ENCODE data around the gene EXOC5. TPM values are rescaled to one million over a fixed set of nuclear protein-coding genes. Genes with fewer than 3 reads are reported as not detected.
"Not testable (repeated sequence)": the region's sequence is repeated elsewhere in the genome, so short reads cannot be mapped to it uniquely, and the experiment has no call there.

Gene EXOC5
- total RNA-seq, 2 experiments from 2014 or later = 56.9 to 61.7 TPM

DNA sequence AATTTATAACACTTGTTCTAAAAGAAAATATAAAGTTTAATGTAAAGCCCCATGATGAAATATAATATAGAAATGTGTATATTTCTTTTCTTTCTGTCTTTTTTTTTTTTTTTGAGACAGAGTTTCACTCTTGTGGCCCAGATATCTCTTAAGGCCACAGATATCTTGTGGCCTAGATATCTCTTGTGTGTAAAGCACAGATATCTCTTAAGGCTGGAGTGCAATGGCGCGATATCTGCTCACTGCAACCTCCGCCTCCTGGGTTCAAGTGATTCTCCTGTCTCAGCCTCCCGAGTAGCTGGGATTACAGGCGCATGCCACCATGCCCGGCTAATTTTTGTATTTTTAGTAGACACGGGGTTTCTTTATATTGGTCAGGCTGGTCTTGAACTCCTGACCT lies 28.6 kb downstream of the EXOC5 start:
- POLR2A ChIA-PET, H3K36me3 Mint-ChIP-seq: not testable (repeated sequence)

DNA sequence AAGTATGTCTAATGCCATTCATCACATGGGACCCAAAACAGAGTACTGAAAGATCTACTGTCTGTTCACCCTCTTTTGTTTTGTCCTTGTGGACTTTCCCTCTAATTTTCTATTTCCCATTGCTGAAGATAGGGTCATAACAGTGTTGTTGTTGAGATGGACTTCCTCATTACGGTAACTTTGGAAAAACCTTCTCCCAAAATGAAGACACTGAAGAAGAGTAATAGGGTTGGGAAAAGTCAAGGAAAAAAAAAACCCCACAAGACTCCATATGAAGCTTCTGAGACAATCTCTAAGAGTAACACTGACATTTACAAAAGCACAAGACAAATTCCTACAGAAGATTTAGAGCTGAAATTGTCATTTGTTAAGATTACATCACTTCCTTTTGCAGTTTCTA lies 36.7 kb downstream of the EXOC5 start:
- POLR2A ChIA-PET = no interaction called here
- H3K4me3 Mint-ChIP-seq = no peak overlapping the region
- peaks cover 3% of the 10 kb centered on the region for H3K9me3 Mint-ChIP-seq
- DNase-seq = no peak
- H3K27me3 Mint-ChIP-seq = no peaks in the 10 kb centered on the region
- no peak overlapping the region for H3K27ac Mint-ChIP-seq
- peaks cover 1% of the 10 kb centered on the region for H3K4me1 Mint-ChIP-seq
- peaks cover 23% of the 10 kb centered on the region for H3K36me3 Mint-ChIP-seq
- no peak for ATAC-seq (ENCODE audit: low read depth)

More for the DNA sequence above, 28.6 kb downstream of the EXOC5 start:
- ATAC-seq (ENCODE audit: low read depth); H3K27me3 Mint-ChIP-seq; H3K4me3 Mint-ChIP-seq; H3K4me1 Mint-ChIP-seq; H3K9me3 Mint-ChIP-seq; H3K27ac Mint-ChIP-seq; DNase-seq: not testable (repeated sequence)

DNA sequence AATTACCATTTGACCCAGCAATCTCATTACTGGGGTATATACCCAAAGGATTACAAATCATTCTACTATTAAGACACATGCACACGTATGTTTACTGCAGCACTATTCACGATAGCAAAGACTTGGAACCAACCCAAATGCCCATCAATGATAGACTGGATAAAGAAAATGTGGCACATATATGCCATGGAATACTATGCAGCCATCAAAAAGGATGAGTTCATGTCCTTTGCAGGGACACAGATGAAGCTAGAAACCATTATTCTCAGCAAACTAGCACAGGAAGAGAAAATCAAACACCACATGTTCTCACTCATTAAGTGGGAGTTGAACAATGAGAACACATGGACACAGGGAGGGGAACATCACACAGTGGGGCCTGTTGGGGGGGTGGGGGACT lies 40.4 kb downstream of the EXOC5 start:
- H3K27ac Mint-ChIP-seq; DNase-seq; H3K4me1 Mint-ChIP-seq; H3K27me3 Mint-ChIP-seq; H3K4me3 Mint-ChIP-seq; POLR2A ChIA-PET; H3K9me3 Mint-ChIP-seq; ATAC-seq (ENCODE audit: low read depth): not testable (repeated sequence)
- H3K36me3 Mint-ChIP-seq = peaks cover 25% of the 10 kb centered on the region

DNA sequence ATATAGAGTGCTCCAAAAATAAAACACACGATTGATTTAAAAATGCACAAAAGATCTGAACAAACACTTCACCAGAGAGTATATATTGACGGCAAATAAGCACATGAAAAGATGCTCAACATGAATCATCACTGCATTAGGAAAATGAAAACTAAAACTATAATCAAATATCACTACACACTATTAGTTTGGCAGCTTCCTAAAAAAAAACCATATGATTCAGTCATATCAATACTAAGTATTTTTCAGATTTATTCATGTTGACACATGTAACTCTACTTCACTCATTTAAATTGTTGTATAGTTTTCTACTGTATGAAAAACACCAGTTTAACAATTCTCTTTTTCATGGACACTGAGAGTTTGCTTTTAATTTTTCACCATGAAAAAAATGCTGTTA lies 41.6 kb downstream of the EXOC5 start:
- DNase-seq = no peak
- POLR2A ChIA-PET = no interaction called here
- Mint-ChIP-seq H3K4me1 (no peaks in the 10 kb centered on the region), H3K9me3 (peaks cover 3% of the 10 kb centered on the region), H3K36me3 (peaks cover 25% of the 10 kb centered on the region), H3K27me3 (no peaks in the 10 kb centered on the region), H3K27ac (no peak overlapping the region), H3K4me3 (no peak overlapping the region)
- no peak for ATAC-seq (ENCODE audit: low read depth)

DNA sequence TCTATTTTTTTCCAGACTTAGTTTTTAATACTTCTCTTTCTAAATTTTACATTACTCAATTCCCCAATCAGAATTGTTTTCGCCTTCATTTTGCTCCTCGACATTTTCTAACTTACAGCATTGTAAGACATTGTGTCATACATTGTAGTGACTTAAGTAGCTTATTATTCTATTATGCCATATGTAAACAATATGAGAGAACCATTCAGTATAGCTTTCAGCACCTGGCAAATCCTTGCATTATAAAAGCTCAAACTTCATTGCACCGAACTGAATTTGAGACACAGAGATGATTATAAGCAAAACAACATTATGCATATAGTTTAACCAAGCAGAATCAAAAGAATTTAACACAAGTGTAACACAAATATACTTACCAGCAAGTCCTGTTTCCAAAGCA lies 46.8 kb downstream of the EXOC5 start:
- Mint-ChIP-seq H3K27me3 (no peaks in the 10 kb centered on the region), H3K9me3 (no peaks in the 10 kb centered on the region), H3K36me3 (peaks cover 18% of the 10 kb centered on the region), H3K27ac (no peak overlapping the region), H3K4me3 (no peak overlapping the region), H3K4me1 (no peaks in the 10 kb centered on the region)
- ATAC-seq (ENCODE audit: low read depth) = no peak
- POLR2A ChIA-PET = no interaction called here
- DNase-seq = no peak

DNA sequence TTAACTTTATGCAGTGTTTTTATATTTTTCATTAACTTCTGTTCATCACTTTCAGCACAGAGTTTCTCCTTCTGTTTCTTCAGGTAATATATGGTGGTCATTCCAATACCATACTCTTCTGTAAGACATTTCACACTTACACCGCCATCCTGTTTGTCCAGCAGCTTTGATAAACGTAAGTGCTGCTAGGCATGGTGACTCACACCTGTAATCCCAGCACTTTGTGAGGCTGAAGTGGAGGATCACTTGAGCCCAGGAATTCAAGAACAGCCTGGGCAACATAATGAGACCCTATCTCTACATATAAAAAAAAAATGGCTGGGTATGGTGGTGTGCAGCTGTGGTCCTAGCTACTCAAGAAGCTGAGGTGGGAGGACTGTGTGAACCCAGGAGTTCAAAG lies 55.8 kb downstream of the EXOC5 start:
- no peak for DNase-seq
- POLR2A ChIA-PET = no interaction called here
- Mint-ChIP-seq H3K4me1 (no peaks in the 10 kb centered on the region), H3K36me3 (peaks cover 33% of the 10 kb centered on the region), H3K9me3 (no peaks in the 10 kb centered on the region), H3K27ac (no peak overlapping the region), H3K27me3 (no peaks in the 10 kb centered on the region), H3K4me3 (no peak overlapping the region)
- ATAC-seq (ENCODE audit: low read depth) = no peak

DNA sequence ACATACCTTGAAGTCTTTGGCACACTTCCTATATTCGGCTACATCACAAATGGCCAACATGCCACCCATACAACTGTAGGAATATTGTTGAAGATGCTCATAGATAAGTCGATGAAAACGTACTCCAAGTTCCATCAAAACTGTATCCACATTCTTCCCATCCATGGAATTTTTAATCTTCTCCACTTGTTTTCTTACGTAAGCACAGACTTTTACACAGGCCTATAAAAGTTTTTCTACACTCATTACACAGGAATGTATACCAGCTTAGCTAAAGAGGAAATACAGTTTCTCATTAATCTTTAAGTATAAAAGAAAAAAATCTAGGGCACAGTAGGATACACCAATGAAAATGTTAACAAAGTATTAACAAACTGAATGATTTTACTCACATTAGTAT lies 59.1 kb downstream of the EXOC5 start:
- H3K27me3 Mint-ChIP-seq = no peaks in the 10 kb centered on the region
- POLR2A ChIA-PET = no interaction called here
- H3K9me3 Mint-ChIP-seq = no peaks in the 10 kb centered on the region
- H3K36me3 Mint-ChIP-seq = peaks cover 19% of the 10 kb centered on the region
- no peak overlapping the region for H3K4me3 Mint-ChIP-seq
- H3K4me1 Mint-ChIP-seq = no peaks in the 10 kb centered on the region
- ATAC-seq (ENCODE audit: low read depth) (no peak), DNase-seq (no peak)
- no peak overlapping the region for H3K27ac Mint-ChIP-seq

DNA sequence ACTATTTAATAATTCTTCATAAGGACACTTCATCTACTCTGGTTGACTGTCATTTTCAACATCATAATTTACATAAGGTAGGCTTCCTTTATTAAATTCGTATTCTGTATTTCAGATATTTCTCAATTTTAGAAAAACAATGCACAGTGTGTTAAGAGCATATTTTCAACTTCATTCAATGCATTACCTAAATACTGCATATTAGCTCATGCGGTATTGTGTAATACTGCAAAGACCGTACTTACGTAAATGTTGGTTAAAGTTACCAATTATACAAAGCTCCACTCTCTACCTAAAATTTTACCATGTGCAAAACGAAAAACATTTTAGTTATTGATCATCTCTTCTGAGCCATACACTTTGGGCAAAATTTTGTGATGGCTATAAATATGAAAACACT lies 62.8 kb downstream of the EXOC5 start:
- Mint-ChIP-seq H3K27ac (no peak overlapping the region), H3K4me3 (no peak overlapping the region), H3K27me3 (no peaks in the 10 kb centered on the region), H3K4me1 (no peaks in the 10 kb centered on the region), H3K9me3 (no peaks in the 10 kb centered on the region), H3K36me3 (peaks cover 6% of the 10 kb centered on the region)
- POLR2A ChIA-PET = no interaction called here
- no peak for ATAC-seq (ENCODE audit: low read depth)
- DNase-seq = no peak

DNA sequence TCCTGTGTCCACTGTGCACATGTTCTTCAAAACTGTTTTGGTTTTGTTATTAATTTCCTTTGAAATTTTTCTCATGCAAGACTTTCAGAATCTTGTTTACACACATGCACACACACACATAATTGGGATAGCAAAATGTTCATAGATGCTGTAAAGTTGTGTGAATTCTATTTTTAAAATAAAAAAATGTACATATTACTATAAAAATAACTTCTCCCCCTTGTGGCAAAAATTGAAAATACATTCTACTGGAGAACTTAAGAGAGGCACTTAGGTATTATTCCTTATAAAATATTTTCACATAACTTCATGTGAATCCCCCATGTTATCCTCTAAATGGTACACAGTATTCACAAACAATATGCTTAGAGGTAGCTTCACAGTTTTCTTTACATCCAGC lies 66.0 kb downstream of the EXOC5 start:
- H3K36me3 Mint-ChIP-seq; H3K4me3 Mint-ChIP-seq; H3K27ac Mint-ChIP-seq; DNase-seq; ATAC-seq (ENCODE audit: low read depth); H3K4me1 Mint-ChIP-seq; H3K9me3 Mint-ChIP-seq; POLR2A ChIA-PET; H3K27me3 Mint-ChIP-seq: not testable (repeated sequence)

DNA sequence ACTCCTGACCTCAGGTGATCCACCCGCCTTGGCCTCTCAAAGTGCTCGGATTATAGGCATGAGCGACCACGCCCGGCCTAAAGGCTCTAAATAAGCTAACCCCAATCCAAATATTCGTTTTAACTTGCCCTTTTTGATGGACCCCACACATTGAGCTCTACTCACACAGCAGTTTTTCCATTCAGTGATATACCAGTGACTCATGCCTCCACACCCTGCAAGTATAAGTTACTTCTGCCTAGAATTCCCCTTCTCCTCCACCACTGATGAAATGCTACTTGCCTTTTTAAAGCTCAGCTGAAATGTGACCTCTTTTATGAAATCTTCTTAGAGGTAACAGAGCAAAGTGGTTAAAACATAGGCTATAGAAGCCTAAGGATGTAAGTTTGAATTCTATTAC lies 68.8 kb downstream of the EXOC5 start:
- POLR2A ChIA-PET = interaction anchor here (0.7 kb wide), 1 partner anchor 565 kb away, joined by 4 read pairs; no protein-coding TSS in a partner anchor
- ATAC-seq (ENCODE audit: low read depth) (no peak), DNase-seq (no peak)
- H3K27ac Mint-ChIP-seq = no peak overlapping the region
- H3K4me3 Mint-ChIP-seq = no peak overlapping the region
- H3K9me3 Mint-ChIP-seq = no peaks in the 10 kb centered on the region
- peaks cover 12% of the 10 kb centered on the region for H3K27me3 Mint-ChIP-seq
- H3K36me3 Mint-ChIP-seq = no peaks in the 10 kb centered on the region
- no peaks in the 10 kb centered on the region for H3K4me1 Mint-ChIP-seq

DNA sequence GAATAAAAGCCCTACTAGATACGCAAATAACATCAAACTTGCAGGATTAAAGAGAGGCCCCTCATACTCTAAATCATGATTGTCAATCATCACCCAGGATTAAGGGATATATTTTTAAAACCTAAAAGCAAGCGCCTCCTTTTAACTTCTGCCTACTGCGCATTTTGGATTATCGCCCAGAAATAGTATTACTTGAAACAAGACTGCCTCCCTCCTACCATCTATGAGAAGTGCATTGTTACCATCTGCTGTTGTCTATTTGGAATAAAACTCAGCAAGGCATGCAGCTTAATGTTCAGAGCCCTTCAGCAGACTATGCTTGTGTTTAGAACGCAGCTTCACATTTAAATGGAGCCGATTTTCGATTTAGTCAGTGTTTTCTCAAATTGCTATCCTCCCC lies 79.6 kb downstream of the EXOC5 start:
- Mint-ChIP-seq H3K4me1 (no peaks in the 10 kb centered on the region), H3K27me3 (peaks cover 35% of the 10 kb centered on the region), H3K27ac (no peak overlapping the region), H3K9me3 (no peaks in the 10 kb centered on the region), H3K36me3 (no peaks in the 10 kb centered on the region), H3K4me3 (no peak overlapping the region)
- POLR2A ChIA-PET = no interaction called here
- ATAC-seq (ENCODE audit: low read depth) (no peak), DNase-seq (no peak)

DNA sequence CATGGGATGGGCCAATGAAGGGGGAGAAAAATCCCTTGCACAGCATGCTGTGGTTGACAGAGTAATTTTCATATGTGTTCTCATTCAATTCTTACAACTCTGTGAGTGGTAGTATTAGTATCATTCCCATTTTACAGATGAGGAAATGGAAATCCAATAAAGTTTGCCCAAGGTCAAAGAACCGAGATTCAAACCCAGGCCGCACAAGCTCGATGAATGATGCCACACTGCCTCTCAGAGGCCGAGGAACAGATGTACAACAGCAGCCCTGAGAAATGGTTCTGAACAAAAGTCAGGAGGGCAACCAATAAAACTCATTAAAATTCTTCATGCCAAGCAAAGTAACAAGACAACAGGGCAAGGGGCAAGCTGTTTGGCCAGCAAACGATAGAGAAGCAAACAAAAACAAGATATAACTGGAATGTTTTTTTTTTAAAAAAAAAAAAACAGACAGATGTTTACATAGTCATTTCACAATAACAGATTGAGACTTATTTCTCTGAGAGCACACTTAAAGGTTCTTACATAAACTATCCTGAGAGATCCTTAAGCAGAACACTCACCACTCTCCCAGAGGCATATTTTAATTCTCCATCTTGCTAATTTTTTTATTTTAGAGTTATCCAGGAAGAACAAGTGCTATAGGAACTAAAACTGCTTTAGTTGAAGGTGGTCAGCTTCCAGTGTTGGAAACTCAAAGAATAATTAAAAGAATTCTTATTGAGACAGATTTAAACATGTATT lies 85.8 kb downstream of the EXOC5 start:
- ATAC-seq (ENCODE audit: low read depth) (no peak), DNase-seq (no peak)
- Mint-ChIP-seq H3K36me3 (no peaks in the 10 kb centered on the region), H3K27ac (no peak overlapping the region), H3K4me1 (no peaks in the 10 kb centered on the region), H3K27me3 (peaks cover 18% of the 10 kb centered on the region), H3K4me3 (no peak overlapping the region), H3K9me3 (no peaks in the 10 kb centered on the region)
- POLR2A ChIA-PET = no interaction called here

DNA sequence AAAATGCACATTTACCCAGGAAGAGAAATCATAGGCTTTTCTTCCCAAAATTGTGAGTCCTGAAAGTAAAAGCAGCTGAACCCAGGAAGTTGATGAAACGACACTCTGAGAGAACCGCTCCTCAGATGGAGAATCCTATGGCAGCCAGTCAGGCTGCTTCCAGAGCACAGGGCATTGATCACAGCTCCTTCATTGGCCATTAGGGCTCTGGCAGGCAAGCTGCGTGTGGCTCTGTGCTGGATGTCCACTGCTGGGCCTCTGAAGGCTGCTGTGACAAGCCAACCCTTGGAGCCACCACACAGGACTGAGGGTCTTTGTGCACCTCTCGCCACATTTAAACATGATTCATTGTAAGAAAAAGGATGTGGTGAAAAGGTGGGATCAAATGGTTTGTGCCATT lies 89.4 kb downstream of the EXOC5 start:
- Mint-ChIP-seq H3K27ac (no peak overlapping the region), H3K4me3 (no peak overlapping the region), H3K36me3 (no peaks in the 10 kb centered on the region), H3K27me3 (peaks cover 17% of the 10 kb centered on the region), H3K9me3 (no peaks in the 10 kb centered on the region), H3K4me1 (no peaks in the 10 kb centered on the region)
- ATAC-seq (ENCODE audit: low read depth) (no peak), DNase-seq (no peak)
- POLR2A ChIA-PET = no interaction called here

DNA sequence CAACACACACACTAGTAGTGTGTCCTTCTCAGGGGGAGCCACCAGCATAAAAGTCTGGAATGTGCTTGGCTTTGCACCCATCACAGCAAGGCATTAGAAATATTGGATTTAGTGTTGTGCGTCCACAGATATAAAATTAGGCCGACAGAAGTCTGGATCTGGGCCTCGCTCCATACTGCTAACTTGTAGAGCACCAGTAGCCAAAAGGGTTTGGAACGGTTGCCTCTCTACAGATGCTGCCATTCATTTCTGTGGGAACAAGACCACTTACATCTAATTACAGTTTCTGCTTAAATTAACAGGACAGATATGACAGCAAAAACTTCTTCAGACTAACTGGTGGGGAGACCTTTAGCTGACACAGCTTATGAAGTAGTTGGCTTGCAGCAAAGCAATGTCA lies 94.2 kb downstream of the EXOC5 start:
- H3K4me3 Mint-ChIP-seq = no peak overlapping the region
- ATAC-seq (ENCODE audit: low read depth) = no peak
- H3K9me3 Mint-ChIP-seq = no peaks in the 10 kb centered on the region
- DNase-seq = no peak
- H3K4me1 Mint-ChIP-seq = no peaks in the 10 kb centered on the region
- POLR2A ChIA-PET = no interaction called here
- H3K27me3 Mint-ChIP-seq = peaks cover 14% of the 10 kb centered on the region
- H3K27ac Mint-ChIP-seq = no peak overlapping the region
- no peaks in the 10 kb centered on the region for H3K36me3 Mint-ChIP-seq

DNA sequence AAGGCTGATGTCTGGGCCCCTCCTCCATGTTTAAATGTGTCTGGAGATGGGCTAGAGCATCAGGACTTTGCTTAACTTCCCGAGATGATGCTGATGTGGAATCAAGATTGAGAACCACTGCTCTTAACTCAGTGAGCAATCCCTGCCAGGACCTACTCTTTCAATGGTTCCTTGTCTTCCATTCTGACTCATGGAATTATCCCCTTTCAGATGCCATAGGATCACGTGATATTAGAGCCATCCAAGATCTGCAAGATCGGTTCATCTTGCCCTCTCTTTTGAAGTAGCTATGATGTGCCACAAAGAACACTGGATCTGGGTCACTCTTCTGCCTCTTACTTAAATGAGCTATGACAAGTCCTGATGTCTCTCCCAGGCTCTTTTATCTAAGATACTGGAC lies 96.8 kb downstream of the EXOC5 start:
- DNase-seq (no peak), ATAC-seq (ENCODE audit: low read depth) (no peak)
- H3K36me3 Mint-ChIP-seq = no peaks in the 10 kb centered on the region
- H3K4me1 Mint-ChIP-seq = no peaks in the 10 kb centered on the region
- no peaks in the 10 kb centered on the region for H3K9me3 Mint-ChIP-seq
- H3K27me3 Mint-ChIP-seq = peaks cover 5% of the 10 kb centered on the region
- POLR2A ChIA-PET = no interaction called here
- no peak overlapping the region for H3K4me3 Mint-ChIP-seq
- no peak overlapping the region for H3K27ac Mint-ChIP-seq
